Measurements from ENCODE around the gene PTPN3.

PTPN3 gene

DNA sequence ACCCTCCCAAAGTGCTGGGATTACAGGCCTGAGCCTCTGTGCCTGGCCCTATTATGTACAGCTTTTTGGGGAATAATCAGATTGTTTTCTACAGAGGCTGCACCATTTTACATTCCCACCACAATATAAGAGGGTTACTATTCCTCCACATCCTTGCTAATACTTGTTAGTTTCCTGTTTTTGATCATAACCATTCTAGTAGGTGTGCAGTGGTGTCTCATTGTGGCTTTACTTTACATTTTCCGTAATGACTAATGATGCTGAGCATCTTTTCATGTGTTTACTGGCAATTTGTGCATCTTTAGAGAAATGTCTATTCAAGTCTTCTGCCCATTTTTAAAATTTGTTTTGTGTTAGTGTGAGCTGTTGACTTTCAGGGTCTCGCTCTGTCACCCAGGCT lies 18.3 kb downstream of the PTPN3 start:
- Histone ChIP-seq H3K27ac (no peak overlapping the region), H3K4me3 (no peak overlapping the region)

DNA sequence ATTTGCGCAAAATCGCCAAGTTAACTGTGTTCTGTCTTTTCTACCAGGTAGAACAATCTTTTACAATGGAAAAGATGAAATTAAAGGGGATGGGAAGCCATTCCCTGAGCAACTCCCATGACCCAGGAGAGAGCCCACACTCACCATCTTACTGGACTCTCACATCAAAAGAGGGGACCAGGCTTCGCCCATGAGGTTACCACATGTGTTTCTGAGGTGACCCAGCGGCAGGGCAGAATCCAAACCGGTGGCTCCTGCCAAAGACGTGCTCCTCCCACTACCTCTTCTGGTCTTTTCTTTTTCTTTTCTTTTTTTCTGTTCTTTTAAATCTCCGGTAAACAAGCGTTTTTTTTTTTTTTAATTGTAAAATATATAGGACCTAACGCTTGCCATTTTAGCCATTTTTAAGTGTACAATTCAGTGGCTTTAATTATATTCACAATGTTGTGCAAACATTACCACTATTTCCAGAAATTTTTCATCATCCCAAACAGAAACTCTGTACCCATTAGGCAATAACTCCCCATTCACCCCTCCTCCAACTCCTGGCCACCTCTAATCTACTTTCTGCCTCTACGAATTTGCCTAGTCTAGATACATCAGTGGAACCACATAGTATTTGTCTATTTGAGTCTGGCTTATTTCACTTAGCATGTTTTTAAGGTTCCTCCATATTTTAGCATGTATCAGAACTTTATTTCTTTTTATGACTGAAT lies 19.3 kb downstream of the PTPN3 start:
- Histone ChIP-seq H3K27ac (no peak overlapping the region), H3K4me3 (no peak overlapping the region)

DNA sequence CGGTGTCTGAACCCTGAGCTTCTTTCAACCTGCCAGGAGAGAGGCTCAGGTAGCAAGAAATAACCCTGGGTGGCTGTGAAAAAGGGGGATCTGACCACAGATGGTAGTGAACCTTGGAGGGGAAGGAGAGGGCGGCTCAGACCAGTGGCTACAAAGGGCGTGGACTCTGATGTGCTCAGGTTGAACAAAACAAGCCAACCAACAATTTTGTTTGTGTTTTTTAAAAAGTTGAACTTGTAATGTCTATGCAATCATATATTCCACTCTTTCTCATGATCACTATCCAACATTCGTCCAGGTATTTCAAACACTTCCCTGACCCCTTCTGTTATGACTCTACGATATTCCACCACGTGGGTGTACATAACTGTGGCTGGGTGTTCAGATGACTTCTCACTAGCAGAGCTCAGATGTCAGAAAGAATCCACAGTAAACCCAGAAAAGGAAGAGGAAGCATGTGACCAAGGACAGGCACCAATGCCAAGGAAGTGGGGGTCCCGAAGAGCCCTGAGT lies 20.0 kb downstream of the PTPN3 start:
- H3K27ac ChIP-seq = peak overlapping the region in 1 of 21 experiments; percentile 9
- no peak overlapping the region for H3K4me3 ChIP-seq

DNA sequence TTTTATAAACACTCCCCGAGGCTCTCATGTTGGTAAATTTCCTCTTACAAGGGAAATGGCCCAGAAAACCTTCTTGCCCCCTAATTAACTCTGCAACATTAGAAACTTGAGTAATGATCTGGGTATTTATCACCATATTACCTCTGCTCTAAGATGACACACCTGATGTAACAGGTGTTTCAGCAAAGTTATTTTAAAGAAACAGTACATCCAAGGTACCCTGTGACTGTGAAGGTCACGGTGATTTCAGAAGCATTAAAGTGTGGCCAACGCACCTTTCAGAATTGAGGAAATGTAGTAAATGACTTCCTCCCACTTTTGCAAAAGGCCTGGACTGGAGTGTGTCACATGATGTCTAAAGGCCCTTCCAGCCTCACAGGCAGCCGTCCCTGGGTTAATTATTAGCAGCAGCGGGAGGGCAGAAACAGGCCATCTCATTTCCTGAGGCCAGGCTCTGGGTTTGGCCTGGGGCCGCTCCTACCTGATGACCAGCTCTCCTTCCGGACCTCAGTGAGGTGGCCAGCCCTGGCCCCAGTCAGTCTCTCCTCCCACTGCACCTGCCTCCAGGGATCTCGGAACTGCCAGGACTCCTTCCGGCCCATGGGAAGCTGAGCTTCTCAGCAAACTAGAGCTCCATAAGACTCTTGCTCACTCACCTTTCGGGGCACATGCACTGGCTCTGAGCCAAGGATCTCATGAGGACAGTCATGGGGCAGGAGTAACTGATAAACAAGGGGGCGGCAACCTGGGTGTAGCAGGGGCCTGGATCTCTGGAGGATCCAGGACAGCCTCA lies 20.7 kb downstream of the PTPN3 start:
- H3K4me3 ChIP-seq = no peak overlapping the region
- peak overlapping the region in 1 of 21 experiments; percentile 9 for H3K27ac ChIP-seq

DNA sequence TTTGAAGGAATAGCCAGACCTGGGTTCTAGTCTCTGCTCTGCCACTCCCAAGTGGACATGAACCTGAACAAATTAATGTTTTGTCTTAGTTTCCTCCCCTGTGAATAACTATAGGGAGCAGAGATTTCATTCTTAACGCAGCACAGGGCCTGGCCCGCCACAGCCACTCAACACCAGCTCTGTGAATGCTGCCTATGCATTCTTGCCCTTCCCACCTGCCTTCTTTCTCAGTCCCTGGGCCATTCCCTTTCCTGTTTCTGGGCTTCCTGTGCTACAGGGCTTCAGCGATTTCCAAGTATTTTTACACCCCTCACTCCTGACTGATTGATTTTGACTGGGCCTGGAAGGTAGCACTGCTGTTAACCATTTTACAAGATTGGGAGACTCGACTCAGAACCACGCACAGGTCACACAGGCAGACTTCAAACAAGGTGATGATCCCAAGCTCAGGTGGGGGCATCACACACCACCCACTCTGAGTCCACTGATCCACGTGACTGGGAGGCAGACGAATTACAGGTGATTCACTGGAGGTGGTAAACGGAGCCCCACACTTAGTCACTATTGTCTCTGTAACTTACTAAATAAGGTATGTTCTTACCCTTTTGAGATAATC lies 21.4 kb downstream of the PTPN3 start:
- H3K4me3 ChIP-seq = no peak overlapping the region
- peak overlapping the region in 2 of 21 experiments; percentile 18 to 37 for H3K27ac ChIP-seq

DNA sequence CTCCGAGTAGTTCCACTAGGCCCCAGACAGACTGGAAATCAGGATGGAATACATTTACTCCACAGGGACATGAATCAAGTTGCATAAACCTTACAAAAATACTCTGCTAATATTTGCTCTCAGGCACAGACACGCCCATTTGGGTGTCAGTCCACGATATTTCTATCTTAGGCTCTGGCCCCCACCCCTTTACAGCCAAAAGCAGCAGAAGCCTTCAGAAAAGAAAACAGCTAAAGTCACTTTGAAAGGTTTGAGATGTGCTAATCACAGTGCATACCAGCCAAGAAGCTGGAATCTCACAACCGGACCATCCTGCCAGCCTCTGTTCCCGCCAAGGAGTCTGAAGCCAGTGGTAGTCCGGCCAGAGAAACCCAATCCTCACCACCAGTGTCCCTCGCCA lies 22.6 kb downstream of the PTPN3 start:
- peak overlapping the region in 4 of 21 experiments; percentile 6 to 20 (median 16) for H3K27ac ChIP-seq
- no peak overlapping the region for H3K4me3 ChIP-seq

DNA sequence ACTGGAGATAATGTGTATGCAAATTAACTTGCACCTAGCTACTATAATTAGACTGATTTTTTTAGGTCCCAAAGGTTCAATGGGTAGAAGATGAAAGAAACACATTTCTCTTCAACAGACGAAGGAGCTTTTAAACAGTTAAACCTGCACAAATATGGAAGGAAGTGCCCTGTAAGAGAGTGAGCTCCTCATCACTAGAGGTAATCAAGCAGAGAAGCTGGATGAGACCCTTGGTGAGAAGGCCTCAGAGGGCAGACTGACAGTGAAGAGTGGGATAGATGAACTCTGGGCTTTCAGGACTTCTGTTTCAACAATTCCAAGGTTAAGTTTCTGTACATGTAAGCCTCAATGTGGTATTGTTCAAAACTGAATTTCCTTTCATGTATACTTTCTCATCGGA lies 23.2 kb downstream of the PTPN3 start:
- H3K27ac ChIP-seq = peak overlapping the region in 1 of 21 experiments; percentile 6
- H3K4me3 ChIP-seq = no peak overlapping the region

DNA sequence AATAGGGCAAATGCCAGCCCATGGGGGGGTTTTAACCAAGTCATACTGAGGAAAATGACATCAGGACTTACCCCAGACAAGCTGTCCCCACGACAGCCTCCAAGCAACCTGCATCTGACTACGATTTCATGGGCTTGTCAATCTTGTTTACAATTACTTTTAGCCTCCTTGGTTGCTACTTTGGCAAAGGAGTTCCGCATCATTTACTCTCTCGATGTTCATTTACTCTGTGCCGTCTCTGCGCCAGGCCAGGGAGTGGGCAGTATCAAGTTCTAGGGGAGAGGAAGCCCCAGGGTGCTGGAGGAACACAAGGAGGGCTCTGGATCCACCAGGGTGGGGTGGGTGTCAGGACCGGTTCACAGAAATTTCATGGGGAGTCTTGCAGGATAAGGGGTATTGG lies 23.9 kb downstream of the PTPN3 start:
- Histone ChIP-seq H3K27ac (no peak overlapping the region), H3K4me3 (no peak overlapping the region)

DNA sequence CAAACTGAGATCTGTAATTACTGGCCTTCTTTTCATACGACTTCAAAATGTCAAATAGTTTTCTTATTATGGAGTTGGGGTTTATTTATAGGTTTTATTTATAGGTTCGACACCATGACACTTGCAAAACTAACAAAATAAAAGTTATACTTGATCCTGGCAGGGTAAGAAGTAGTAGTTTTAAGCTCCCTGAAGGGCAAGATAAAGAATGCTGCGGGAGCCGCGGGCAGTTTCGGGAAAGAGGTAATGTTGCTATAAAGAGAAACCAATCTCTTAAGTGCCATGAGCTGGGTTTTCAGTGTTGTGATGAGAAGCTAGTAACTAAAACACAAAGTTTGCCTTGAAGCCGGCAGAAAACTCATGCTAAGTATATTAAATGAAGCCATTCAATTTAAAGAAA lies 24.8 kb downstream of the PTPN3 start:
- H3K27ac ChIP-seq = no peak overlapping the region
- H3K4me3 ChIP-seq = no peak overlapping the region

DNA sequence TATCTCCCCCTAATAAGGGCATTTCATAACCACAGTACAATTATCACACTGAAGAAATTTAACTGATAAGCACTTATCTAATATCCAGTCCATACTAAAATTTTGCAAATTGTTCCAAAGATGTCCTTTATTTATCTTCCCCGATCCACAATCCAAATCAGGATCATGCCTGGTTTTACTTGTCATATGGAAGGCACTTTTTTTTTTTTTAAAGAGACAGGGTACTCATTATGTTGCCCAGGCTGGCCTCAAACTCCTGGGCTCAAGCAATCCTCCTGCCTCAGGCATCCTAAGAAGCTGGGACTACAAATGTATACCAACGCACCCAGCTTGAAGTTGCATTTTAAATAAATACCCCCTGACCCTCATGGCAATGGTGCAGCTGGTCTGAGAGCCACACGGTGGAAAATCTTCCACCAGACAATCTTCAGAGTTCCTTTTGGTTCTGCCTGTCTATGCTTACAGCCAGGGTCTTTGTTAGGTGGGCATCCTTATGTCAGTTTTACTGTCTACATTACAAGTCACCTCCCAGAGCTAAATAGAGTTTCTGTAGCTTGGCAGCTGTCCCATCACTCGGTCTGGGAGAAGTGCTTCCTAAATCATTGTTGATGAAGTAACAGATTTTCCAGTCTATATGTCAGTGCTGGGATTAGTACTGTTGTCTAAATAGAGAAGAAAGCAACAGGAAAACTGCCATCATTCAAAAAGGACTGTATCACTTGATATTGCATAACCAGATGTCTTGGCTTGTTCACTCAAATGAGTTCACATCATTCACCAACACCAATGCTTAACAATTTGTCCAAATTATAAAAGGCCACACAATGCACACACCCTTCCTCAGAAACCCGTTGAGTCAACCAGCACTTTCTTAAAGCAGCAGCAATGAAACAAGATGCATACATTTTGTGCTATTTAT lies 26.4 kb downstream of the PTPN3 start:
- Histone ChIP-seq H3K27ac (peak overlapping the region in 1 of 21 experiments; percentile 26), H3K4me3 (no peak overlapping the region)

DNA sequence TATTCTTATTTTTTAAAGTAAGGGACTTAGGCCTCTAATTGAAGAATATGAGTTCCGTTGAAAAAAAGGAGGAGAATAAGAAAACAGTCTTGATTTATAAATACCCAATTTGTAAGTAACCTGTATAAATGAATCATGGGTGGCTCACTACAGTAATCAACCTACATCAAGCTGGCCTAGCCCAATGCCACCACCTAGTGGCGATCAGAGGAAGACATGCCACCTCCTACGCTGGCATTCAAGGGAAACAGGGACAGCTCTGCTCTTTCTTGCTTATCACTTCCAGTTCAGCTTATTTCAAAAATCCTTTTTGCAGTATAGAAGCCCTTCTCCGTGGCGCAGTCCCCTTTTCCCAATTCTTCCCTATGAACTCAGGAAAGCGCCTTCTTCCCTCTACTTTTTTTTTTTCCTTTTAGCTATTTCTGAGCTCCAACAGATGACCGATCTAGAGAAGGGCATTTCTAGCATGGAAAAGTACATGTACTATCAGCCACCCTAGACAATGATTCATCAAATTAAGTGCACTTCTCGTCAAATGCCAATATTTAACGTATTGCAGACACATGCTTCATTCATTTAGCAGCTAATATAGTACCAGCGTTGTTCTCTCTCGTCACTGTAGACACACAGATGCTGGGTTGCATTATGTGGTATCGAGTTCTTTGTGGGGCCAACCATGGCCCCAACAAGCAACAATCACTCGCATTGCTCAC lies 28.3 kb downstream of the PTPN3 start:
- H3K27ac ChIP-seq = peak overlapping the region in 14 of 21 experiments; percentile 7 to 62 (median 34)
- H3K4me3 ChIP-seq = no peak overlapping the region

DNA sequence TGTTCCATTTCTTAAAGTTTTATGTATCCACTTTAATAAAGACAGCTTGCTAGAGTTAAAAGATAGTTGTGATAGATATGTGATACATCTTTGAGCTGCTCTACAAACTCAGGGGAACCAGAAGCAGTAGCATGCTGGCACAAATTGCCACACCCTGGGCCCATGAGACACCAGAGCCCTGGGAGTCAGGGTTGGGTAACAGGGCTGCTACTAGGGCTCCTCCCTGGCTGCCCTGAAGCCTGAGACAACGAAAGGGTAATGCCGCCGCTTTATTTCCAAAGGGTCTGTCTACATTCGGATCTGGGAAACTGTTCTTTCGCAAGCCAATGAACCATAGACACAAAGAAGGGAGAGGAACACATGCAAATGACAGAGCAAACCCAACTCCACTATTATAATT lies 29.2 kb downstream of the PTPN3 start:
- H3K4me3 ChIP-seq = no peak overlapping the region
- H3K27ac ChIP-seq = peak overlapping the region in 15 of 21 experiments; percentile 19 to 78 (median 49)

DNA sequence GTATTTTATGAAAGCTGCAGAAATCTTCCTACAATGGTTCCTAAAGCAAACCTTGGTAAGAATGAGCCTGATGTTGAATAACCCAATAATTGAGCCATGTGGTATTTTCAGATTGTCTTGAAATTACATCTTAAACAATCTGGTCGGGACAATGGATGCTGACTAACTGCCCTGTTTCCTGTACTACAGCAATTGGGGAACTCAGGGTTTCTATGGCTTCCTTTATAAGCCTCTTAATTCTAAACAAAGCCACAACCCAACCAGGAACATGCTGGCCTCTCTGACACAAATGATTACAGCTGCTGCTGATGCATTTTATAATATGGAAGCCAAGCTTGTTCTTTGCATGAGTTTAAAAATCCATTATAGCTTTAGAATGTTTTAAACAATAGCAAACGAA lies 30.2 kb downstream of the PTPN3 start:
- H3K4me3 ChIP-seq = no peak overlapping the region
- H3K27ac ChIP-seq = peak overlapping the region in 11 of 21 experiments; percentile 3 to 78 (median 50)

DNA sequence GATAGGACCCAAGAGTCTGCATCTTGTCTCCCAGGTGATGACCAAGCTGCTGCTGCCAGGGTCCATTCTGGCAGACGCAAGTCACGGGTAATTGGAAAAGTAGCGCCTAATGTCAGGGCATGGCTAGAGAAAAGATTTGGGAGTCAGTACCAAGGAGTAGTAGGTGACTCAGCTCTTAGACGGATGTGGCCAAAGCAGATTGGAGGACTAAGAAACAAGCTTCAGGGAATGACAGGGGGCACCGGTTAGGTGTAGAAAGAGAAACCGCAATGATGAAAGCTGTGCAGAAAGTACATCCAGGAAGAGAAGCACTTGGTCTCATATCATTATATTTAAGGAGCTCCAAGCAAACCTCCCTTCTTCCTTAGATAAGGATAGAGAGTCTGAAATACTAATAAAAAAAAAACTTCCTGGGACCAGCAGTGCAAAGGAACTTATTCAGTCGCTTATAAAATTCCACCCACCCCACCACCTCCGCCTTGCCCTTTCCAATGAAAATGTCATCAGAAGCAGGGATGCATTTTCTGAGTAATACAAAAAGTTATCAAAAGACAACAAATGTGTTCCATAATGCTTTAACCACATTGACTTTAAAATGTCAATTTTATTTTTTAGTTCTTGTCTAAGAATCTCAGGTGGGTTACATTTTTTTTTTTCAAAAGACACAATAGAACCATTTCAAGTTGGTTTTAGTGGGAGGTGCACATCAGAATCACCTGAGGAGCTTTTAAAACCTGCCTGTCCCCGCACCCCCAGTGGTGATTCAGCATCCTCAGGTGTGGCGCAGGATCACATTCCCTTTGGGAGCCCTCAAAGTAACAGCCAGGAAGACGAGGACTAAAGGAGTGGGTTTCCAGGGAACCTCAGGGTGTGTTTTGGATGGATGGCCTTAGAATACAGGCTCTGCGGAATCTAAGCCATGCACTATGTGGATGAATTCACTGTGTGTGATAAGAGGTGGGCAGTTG lies 31.2 kb downstream of the PTPN3 start:
- H3K4me3 ChIP-seq = no peak overlapping the region
- H3K27ac ChIP-seq = peak overlapping the region in 8 of 21 experiments; percentile 24 to 78 (median 46)

DNA sequence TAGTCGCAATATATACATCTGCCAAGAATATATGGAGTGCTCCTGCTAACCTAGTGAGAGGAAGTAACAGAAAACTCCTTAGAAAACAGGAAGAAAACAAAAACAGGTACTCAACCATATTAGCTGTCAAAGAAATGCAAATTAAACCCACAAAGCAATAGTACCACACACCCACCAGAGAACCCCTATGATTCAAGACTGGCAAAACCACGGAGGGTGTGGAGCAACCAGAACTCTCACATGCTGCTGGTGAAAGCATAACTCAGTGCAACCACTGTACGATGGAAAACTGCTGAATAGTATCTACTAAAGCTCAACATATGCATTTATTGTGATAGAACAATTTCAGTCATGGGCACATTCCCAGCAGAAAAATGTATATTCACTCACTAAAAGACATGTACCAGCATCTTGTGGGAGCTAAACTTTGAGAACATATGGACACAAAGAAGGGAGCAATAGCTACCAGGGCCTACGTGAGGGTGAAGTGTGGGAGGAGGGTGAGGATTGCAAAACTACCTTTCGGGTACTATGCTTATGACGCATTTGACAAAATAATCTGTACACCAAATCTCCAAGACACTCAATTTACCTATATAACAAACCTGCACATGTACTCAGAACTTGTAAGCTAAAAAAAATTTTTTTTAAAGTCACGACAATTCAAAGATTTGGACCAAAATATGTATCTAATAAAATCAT lies 34.0 kb downstream of the PTPN3 start:
- H3K27ac ChIP-seq = peak overlapping the region in 8 of 21 experiments; percentile 8 to 49 (median 20)
- H3K4me3 ChIP-seq = no peak overlapping the region

DNA sequence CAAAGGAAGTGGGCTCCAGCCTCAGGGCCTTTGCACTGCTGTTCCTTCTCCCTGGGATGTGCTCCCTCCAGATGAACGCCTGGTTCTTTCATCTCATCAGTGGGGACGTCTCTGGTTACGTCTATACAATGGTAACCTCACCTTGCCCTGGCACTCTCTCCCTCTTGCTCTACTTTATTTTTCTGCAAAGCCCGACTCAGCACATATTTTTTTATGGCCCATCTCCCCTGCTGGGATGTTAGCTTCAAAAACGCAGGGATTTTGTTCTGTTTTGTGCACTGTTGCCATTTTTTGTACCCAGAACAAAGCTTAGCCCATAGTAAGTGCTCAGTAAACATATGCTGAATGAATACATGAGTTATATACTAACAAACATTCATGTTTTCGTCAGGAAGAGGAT lies 37.5 kb downstream of the PTPN3 start:
- H3K4me3 ChIP-seq = no peak overlapping the region

DNA sequence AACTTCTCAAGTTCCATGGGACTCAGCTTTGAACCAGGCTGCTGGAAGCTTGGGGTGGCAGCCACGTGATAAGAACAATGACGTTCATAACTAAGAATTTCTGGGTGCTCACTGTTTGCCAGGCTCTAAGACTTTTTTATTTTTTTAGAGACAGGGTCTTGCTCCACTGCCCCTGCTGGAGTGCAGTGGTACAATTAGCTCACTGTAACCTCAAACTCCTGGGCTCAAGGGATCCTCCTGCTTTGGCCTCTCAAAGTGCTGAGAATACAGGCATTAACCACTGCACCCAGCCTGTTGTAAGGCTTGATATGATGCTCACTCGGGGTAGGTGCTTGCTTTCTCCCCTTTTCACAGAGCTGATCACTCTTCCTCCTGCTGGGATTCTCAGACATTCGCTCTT lies 38.7 kb downstream of the PTPN3 start:
- Histone ChIP-seq H3K27ac (no peak overlapping the region), H3K4me3 (no peak overlapping the region)

More for the DNA sequence above, 37.5 kb downstream of the PTPN3 start:
- no peak overlapping the region for H3K27ac ChIP-seq
